K562 (cell line): Measurements from ENCODE around the gene RARA. TPM values are rescaled to one million over a fixed set of nuclear protein-coding genes. Genes with fewer than 3 reads are reported as not detected.

ENCODE experiments used
- ATAC-seq: fragments of 200-7000 bp; cut with Tn5 transposase; 3 replicates; pipeline ENCODE4 v1.9.1; 2020; ENCODE audit warnings: moderate library complexity
- BruUV-seq: library from RNA; stranded (reverse); fragments of 400-500 nt; replicated peaks from 2 replicates; lab custom pipeline; 2021; lab: Mats Ljungman, UMichigan
- CTCF ChIA-PET: fragments of 300-600 bp; formaldehyde crosslinking; extraction: SDS; loops from one replicate; lab custom pipeline; 2021; ENCODE audit warnings: low intra/inter-chr PET ratio; lab: Yijun Ruan, JAX
- POLR2A ChIA-PET: fragments of 300-600, 350-650 bp; sonication (Branson Sonifier 250); formaldehyde crosslinking; extraction: SDS; loops from one replicate; lab custom pipeline; 2021; ENCODE audit warnings: antibody characterized with exemption, inconsistent platforms; lab: Yijun Ruan, JAX
- DNase-seq, 4 experiments: peaks; one replicate each; pipeline versions ENCODE4 v3.0.0 to v3.0.0-alpha.2; 2011 to 2018; ENCODE audit warnings: low spot score in 3 of 4, mixed read lengths in 3 of 4; ENCODE audit errors: extremely low read depth in 1 of 4
- FAIRE-seq: peaks from 2 replicates; lab custom pipeline; 2011; peaks lifted over from hg19 to GRCh38; lab: Jason Lieb, UNC
- H2AFZ ChIP-seq: 2 replicates; pipeline ENCODE4 v1.6.0; 2011; ENCODE audit warnings: low read depth, low read length, control low read depth, inconsistent platforms
- H3K27ac ChIP-seq: fragments of 200-600 bp; 3 replicates; pipeline ENCODE4 v1.8.0; 2011; ENCODE audit warnings: low read depth, mild to moderate bottlenecking, control low read depth, inconsistent platforms, low read length, moderate library complexity, mixed read lengths; ENCODE audit errors: extremely low read depth
- H3K27me3 ChIP-seq, 2 experiments: fragments of 300-600 bp in 1 of 2; 2 replicates in 1 of 2; 3 replicates in 1 of 2; pipeline versions ENCODE4 v1.6.0 to v1.8.0; 2011; ENCODE audit warnings: inconsistent platforms in 2 of 2, low read length in 2 of 2, mild to moderate bottlenecking in 1 of 2, mixed read lengths in 1 of 2, moderate library complexity in 1 of 2; ENCODE audit not compliant: control insufficient read depth in 2 of 2, insufficient read depth in 2 of 2
- H3K36me3 ChIP-seq: fragments of 300-600 bp; 3 replicates; pipeline ENCODE4 v1.8.0; 2011; ENCODE audit warnings: mild to moderate bottlenecking, low read length, inconsistent platforms; ENCODE audit not compliant: control insufficient read depth, insufficient read depth
- H3K4me1 ChIP-seq, 2 experiments: fragments of 200-600 bp in 1 of 2; replicated peaks in 1 of 2; 2 replicates in 1 of 2; 3 replicates in 1 of 2; pipeline versions ENCODE4 v1.5.1 to v1.8.0; 2011; ENCODE audit warnings: inconsistent platforms in 2 of 2, low read length in 2 of 2, mild to moderate bottlenecking in 1 of 2, mixed read lengths in 1 of 2, moderate library complexity in 1 of 2; ENCODE audit not compliant: control insufficient read depth in 2 of 2, insufficient read depth in 2 of 2
- H3K4me2 ChIP-seq: 2 replicates; pipeline ENCODE4 v1.6.1; 2011; ENCODE audit warnings: low read length, control low read depth, inconsistent platforms, mixed read lengths; ENCODE audit not compliant: insufficient read depth
- H3K4me3 ChIP-seq: fragments of 200-600 bp; sonication (generic), shearing (Covaris generic); 2 replicates; pipeline ENCODE4 v1.5.1; 2016; ENCODE audit warnings: control low read depth, inconsistent platforms
- H3K79me2 ChIP-seq: fragments of 200-600 bp; 3 replicates; pipeline ENCODE4 v1.8.0; 2011; ENCODE audit warnings: low read length, inconsistent platforms; ENCODE audit not compliant: control insufficient read depth, insufficient read depth
- H3K9ac ChIP-seq, 2 experiments: 2 replicates each; pipeline versions ENCODE4 v1.6.0 to v1.6.1; 2011; ENCODE audit warnings: low read depth in 2 of 2, low read length in 2 of 2, control low read depth in 1 of 2, inconsistent platforms in 1 of 2, mild to moderate bottlenecking in 1 of 2, mixed read lengths in 1 of 2; ENCODE audit not compliant: insufficient read depth in 1 of 2
- H3K9me1 ChIP-seq: one replicate; pipeline ENCODE4 v1.6.0; 2011; ENCODE audit warnings: inconsistent platforms, mild to moderate bottlenecking, low read length, moderate library complexity; ENCODE audit not compliant: control insufficient read depth, insufficient read depth
- H3K9me3 ChIP-seq: replicated peaks from 2 replicates; pipeline ENCODE4 v1.5.1; 2011; ENCODE audit warnings: low read depth, low read length, inconsistent platforms; ENCODE audit not compliant: control insufficient read depth, insufficient read depth
- H4K20me1 ChIP-seq: replicated peaks from 2 replicates; pipeline ENCODE4 v1.6.1; 2011; ENCODE audit warnings: low read length, inconsistent platforms, mixed read lengths; ENCODE audit not compliant: control insufficient read depth, insufficient read depth
- GTF3C2 ChIP-seq: IDR thresholded peaks from 3 replicates; pipeline ENCODE4 v1.6.1; 2011; ENCODE audit warnings: borderline replicate concordance, mild to moderate bottlenecking, moderate library complexity; ENCODE audit not compliant: insufficient read length; ENCODE audit errors: extremely low read depth
- SAFB ChIP-seq: fragments of 200-400 bp; formaldehyde crosslinking; IDR thresholded peaks from 2 replicates; pipeline ENCODE4 v1.6.1; 2017; ENCODE audit warnings: low read depth, low read length, borderline replicate concordance
- ZNF143 ChIP-seq: sonication (generic); formaldehyde crosslinking; IDR thresholded peaks from 2 replicates; pipeline ENCODE4 v1.9.0; 2022; ENCODE audit warnings: mild to moderate bottlenecking, missing genetic modification reagents
- WGBS: fragments of 100-300 bp; shearing (Covaris generic); methylation state at CpG from one replicate; pipeline ENCODE4 v1.1.6; 2016; ENCODE audit warnings: low coverage, mixed read lengths; ENCODE audit not compliant: insufficient coverage; ENCODE audit errors: missing lambda C conversion rate; 5-methylcytosine and 5-hydroxymethylcytosine counted together
- in situ Hi-C: fragments of 300-500 bp; cut with MboI; formaldehyde crosslinking; loops from 4 replicates; pipeline ENCODE4 v1.15.0; 2018; ENCODE audit warnings: inconsistent platforms, mixed read lengths
- intact Hi-C: fragments of 100-400 bp; cut with micrococcal nuclease; formaldehyde crosslinking; loops from 2 replicates; pipeline ENCODE4 v1.14.2; 2022
- polyA plus RNA-seq, 8 experiments: library from polyadenylated mRNA; depleted of rRNA in 4 of 8; stranded (reverse) in 5 of 8; unstranded in 3 of 8; fragments of >200 nt; fragmentation: Nextera tagmentation in 2 of 8; fragmentation: Illumina TruSeq in 1 of 8; extraction: Ambion mirVana in 2 of 8; extraction: Trizol in 1 of 8; gene quantifications; 2 replicates each; pipeline versions ENCODE4 v1.2.1 to v1.2.3, GENCODE V29; 2011 to 2014; ENCODE audit warnings: inconsistent platforms in 1 of 8, missing spikeins in 1 of 8
- total RNA-seq, 7 experiments: library from RNA; depleted of rRNA in 6 of 7; stranded (reverse); fragments of >200 nt in 6 of 7; fragmentation: Illumina TruSeq in 2 of 7; extraction: Trizol in 2 of 7; gene quantifications; 2 replicates each; pipeline versions ENCODE4 v1.2.1 to v1.2.3, GENCODE V29; 2011 to 2021; ENCODE audit warnings: low replicate concordance in 1 of 7

Gene RARA
- total and polyA plus RNA-seq, 9 of the 15 experiments (the other 6 are each of a cell fraction or from before 2014, with no cell fraction given), result 0.10 to 28.0 (median 7.9) TPM

GRCh38 chr17:40325156-40326013 is 16.4 kb downstream of the RARA start:
- no peaks in the 10 kb centered on the region for H3K9me3 ChIP-seq
- ChIA-PET CTCF (no interaction called here), POLR2A (interaction anchor here (0.6 to 1.3 kb wide), 4 partner anchors 14 to 637 kb away, joined by 3 to 6 read pairs (median 4); no protein-coding TSS in a partner anchor)
- in situ Hi-C loops (no loop called here), intact Hi-C loops (no loop called here)
- ATAC-seq, result no peak
- H3K4me2 ChIP-seq, result no peak overlapping the region
- DNase-seq, result no peak
- H3K36me3 ChIP-seq, result peaks cover under 1% of the 10 kb centered on the region; the same call in 1 of the 3 replicates
- H3K4me3 ChIP-seq, result no peak overlapping the region
- TF ChIP-seq ZNF143 (CRISPR knock-in tag), result no peak
- TF ChIP-seq GTF3C2, result no peak
- no peak for TF ChIP-seq SAFB
- FAIRE-seq, result no peak
- 74% methylated on average over 11 of the region's 13 CpGs for WGBS
- peak overlapping the region in 1 of 2 experiments; percentile 50; a peak in 1 of 4 replicates for H3K9ac ChIP-seq
- H3K4me1 ChIP-seq, result peaks cover 37 to 63% of the 10 kb centered on the region in 2 experiments
- H4K20me1 ChIP-seq, result peaks cover 10% of the 10 kb centered on the region
- no peak overlapping the region for H2AFZ ChIP-seq
- peaks cover 87% of the 10 kb centered on the region for H3K79me2 ChIP-seq
- H3K9me1 ChIP-seq, result peaks cover 6% of the 10 kb centered on the region
- H3K27me3 ChIP-seq, result no peaks in the 10 kb centered on the region
- no TSS peak for BruUV-seq
- no peak overlapping the region for H3K27ac ChIP-seq
